Astrocyte (in vitro differentiated cells and primary cell): ENCODE data around the gene FER. TPM values are rescaled to one million over a fixed set of nuclear protein-coding genes. Genes with fewer than 3 reads are reported as not detected.
"Not testable (repeated sequence)": the region's sequence is repeated elsewhere in the genome, so short reads cannot be mapped to it uniquely, and the experiment has no call there.

Experiments
- DNase-seq: peaks from one replicate; pipeline ENCODE4 v3.0.0-alpha.2; 2010; ENCODE audit warnings: low read depth
- FAIRE-seq: peaks from 2 replicates; lab custom pipeline; 2011; peaks lifted over from hg19 to GRCh38; lab: Jason Lieb, UNC
- H2AFZ ChIP-seq: 2 replicates; pipeline ENCODE4 v1.6.0; 2012; ENCODE audit warnings: low read depth, low read length, inconsistent platforms
- H3K27ac ChIP-seq: 2 replicates; pipeline ENCODE4 v1.5.1; 2011; ENCODE audit warnings: low read depth, low read length, inconsistent platforms
- H3K27me3 ChIP-seq: 2 replicates; pipeline ENCODE4 v1.6.0; 2011; ENCODE audit warnings: low read length, inconsistent platforms; ENCODE audit not compliant: insufficient read depth
- H3K36me3 ChIP-seq: 2 replicates; pipeline ENCODE4 v1.5.1; 2011; ENCODE audit warnings: low read length, inconsistent platforms; ENCODE audit not compliant: insufficient read depth
- H3K4me1 ChIP-seq: 2 replicates; pipeline ENCODE4 v1.5.1; 2011; ENCODE audit warnings: low read length, inconsistent platforms; ENCODE audit not compliant: insufficient read depth
- H3K4me2 ChIP-seq: 2 replicates; pipeline ENCODE4 v1.6.0; 2012; ENCODE audit warnings: low read length, inconsistent platforms
- H3K4me3 ChIP-seq: 2 replicates; pipeline ENCODE4 v1.5.1; 2011; ENCODE audit warnings: low read depth, mild to moderate bottlenecking, low read length, inconsistent platforms; ENCODE audit not compliant: insufficient read depth
- H3K79me2 ChIP-seq: 2 replicates; pipeline ENCODE4 v1.6.0; 2012; ENCODE audit warnings: mild to moderate bottlenecking, low read length, inconsistent platforms; ENCODE audit not compliant: insufficient read depth
- H3K9ac ChIP-seq: 2 replicates; pipeline ENCODE4 v1.6.0; 2012; ENCODE audit warnings: mild to moderate bottlenecking, low read length, inconsistent platforms
- H3K9me3 ChIP-seq: 2 replicates; pipeline ENCODE4 v1.5.1; 2012; ENCODE audit warnings: low read depth, mild to moderate bottlenecking, low read length, inconsistent platforms; ENCODE audit not compliant: insufficient read depth
- H4K20me1 ChIP-seq: 2 replicates; pipeline ENCODE4 v1.6.0; 2012; ENCODE audit warnings: low read length, inconsistent platforms; ENCODE audit not compliant: insufficient read depth
- H3K27ac Mint-ChIP-seq: one replicate; pipeline ENCODE4 v1.8.0; 2021; ENCODE audit warnings: mild to moderate bottlenecking, mixed read lengths; ENCODE audit not compliant: unreplicated experiment
- H3K27me3 Mint-ChIP-seq: one replicate; pipeline ENCODE4 v1.8.0; 2021; ENCODE audit warnings: low read depth, mixed read lengths; ENCODE audit not compliant: unreplicated experiment
- H3K36me3 Mint-ChIP-seq: one replicate; pipeline ENCODE4 v1.8.0; 2021; ENCODE audit warnings: low read depth, mixed read lengths; ENCODE audit not compliant: unreplicated experiment
- H3K4me1 Mint-ChIP-seq: one replicate; pipeline ENCODE4 v1.8.0; 2021; ENCODE audit warnings: low read depth, mixed read lengths; ENCODE audit not compliant: unreplicated experiment
- H3K4me3 Mint-ChIP-seq: one replicate; pipeline ENCODE4 v1.8.0; 2021; ENCODE audit warnings: mild to moderate bottlenecking, moderate library complexity, mixed read lengths; ENCODE audit not compliant: unreplicated experiment
- H3K9me3 Mint-ChIP-seq: one replicate; pipeline ENCODE4 v1.8.0; 2021; ENCODE audit warnings: mild to moderate bottlenecking, mixed read lengths; ENCODE audit not compliant: unreplicated experiment
- CTCF ChIP-seq: IDR thresholded peaks from 2 replicates; pipeline ENCODE4 v1.5.1; 2011; ENCODE audit warnings: low read depth, mild to moderate bottlenecking, inconsistent platforms, low read length, moderate library complexity; ENCODE audit not compliant: insufficient read depth
- EZH2 ChIP-seq: IDR thresholded peaks from 2 replicates; pipeline ENCODE4 v1.6.1; 2012; ENCODE audit warnings: mild to moderate bottlenecking, low read length, inconsistent platforms; ENCODE audit not compliant: insufficient read depth
- total RNA-seq: library from RNA; stranded (reverse); gene quantifications from 2 replicates; pipeline ENCODE4 v1.2.1, GENCODE V29; 2021

The FER gene
- total RNA-seq, 1 donor from 2014 or later = 21.6 TPM

GRCh38 chr5:109022056-109022455, 274.4 kb downstream of the FER start:
- Mint-ChIP-seq H3K4me1 (no peaks in the 10 kb centered on the region), H3K9me3 (peaks cover 5% of the 10 kb centered on the region), H3K4me3 (no peak overlapping the region), H3K27ac (no peak overlapping the region), H3K36me3 (peaks cover 6% of the 10 kb centered on the region), H3K27me3 (no peaks in the 10 kb centered on the region)
- Histone ChIP-seq H3K79me2 (no peaks in the 10 kb centered on the region), H4K20me1 (no peaks in the 10 kb centered on the region), H3K4me3 (no peak overlapping the region), H3K4me2 (no peak overlapping the region), H3K9me3 (no peaks in the 10 kb centered on the region), H3K4me1 (no peaks in the 10 kb centered on the region), H3K9ac (no peak overlapping the region), H3K27me3 (no peaks in the 10 kb centered on the region), H2AFZ (no peak overlapping the region), H3K36me3 (no peaks in the 10 kb centered on the region), H3K27ac (no peak overlapping the region)
- TF ChIP-seq CTCF (no peak), EZH2 (no peak)
- FAIRE-seq = no peak
- DNase-seq = no peak

- H3K27me3 ChIP-seq, FAIRE-seq, H3K9ac ChIP-seq, H2AFZ ChIP-seq, H3K36me3 ChIP-seq, H4K20me1 ChIP-seq, H3K36me3 Mint-ChIP-seq, H3K4me1 Mint-ChIP-seq, H3K4me3 Mint-ChIP-seq, H3K9me3 ChIP-seq, H3K4me2 ChIP-seq, H3K4me3 ChIP-seq, H3K27ac ChIP-seq, H3K9me3 Mint-ChIP-seq, H3K27me3 Mint-ChIP-seq, H3K79me2 ChIP-seq, H3K4me1 ChIP-seq, DNase-seq, H3K27ac Mint-ChIP-seq: not testable (repeated sequence)
These were observed 278.0 kb downstream of the FER start for GRCh38 chr5:109025729-109026128.

DNA sequence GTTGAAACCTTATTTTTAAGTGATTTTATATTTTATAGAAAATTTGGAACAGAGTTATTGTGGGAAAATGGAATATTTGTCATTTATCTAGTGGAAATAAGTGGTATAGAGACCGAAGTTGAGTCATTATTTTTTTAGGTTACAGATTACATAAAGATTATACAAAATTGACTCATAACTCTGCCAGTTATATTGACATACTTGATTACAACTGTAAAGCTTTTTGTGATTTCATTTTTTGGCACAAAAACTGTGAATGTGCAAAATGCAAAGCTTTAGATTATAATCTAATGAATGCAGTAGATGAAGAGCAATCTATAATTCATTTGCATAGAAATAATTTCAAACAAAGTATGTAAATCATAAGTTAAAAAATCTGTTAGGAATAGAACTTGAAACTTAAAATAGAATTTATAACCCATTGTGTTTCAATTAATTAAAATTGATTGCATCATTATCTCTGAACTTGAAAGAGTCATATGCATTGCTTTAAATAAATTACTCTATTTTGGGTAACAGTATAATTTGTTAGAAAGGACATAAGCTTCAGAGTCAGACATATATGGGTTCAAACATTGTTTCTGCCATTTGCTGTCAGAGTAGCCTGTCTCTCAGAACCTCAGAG, 280.4 kb downstream of the FER start:
- DNase-seq (no peak), FAIRE-seq (no peak)
- no peak overlapping the region for H3K4me2 ChIP-seq
- no peaks in the 10 kb centered on the region for H3K9me3 ChIP-seq
- no peak overlapping the region for H3K9ac ChIP-seq
- Mint-ChIP-seq H3K36me3 (peaks cover 6% of the 10 kb centered on the region), H3K27me3 (no peaks in the 10 kb centered on the region), H3K4me3 (no peak overlapping the region), H3K4me1 (no peaks in the 10 kb centered on the region), H3K9me3 (peaks cover 5% of the 10 kb centered on the region), H3K27ac (no peak overlapping the region)
- H3K4me1 ChIP-seq = no peaks in the 10 kb centered on the region
- H4K20me1 ChIP-seq = no peaks in the 10 kb centered on the region
- H3K36me3 ChIP-seq = no peaks in the 10 kb centered on the region
- H3K4me3 ChIP-seq = no peak overlapping the region
- H3K27me3 ChIP-seq = no peaks in the 10 kb centered on the region
- no peak overlapping the region for H3K27ac ChIP-seq
- TF ChIP-seq EZH2 (no peak), CTCF (no peak)
- H2AFZ ChIP-seq = no peak overlapping the region
- H3K79me2 ChIP-seq = no peaks in the 10 kb centered on the region
